ENCODE measurements around the gene B3GNT7.
"Not testable (repeated sequence)": the region's sequence is repeated elsewhere in the genome, so short reads cannot be mapped to it uniquely, and the experiment has no call there.

Gene B3GNT7

GRCh38 chr2:231395188-231396057 lies at the start of gene B3GNT7:
Gene B3GNT7, plus strand, starts transcription at chr2:231395710. Its CDS starts 94 bp downstream, at chr2:231395804.
- no peak for DNase-seq

GRCh38 chr2:231347081-231347480 lies 48.4 kb upstream of the B3GNT7 start:
- DNase-seq, result no peak

- DNase-seq, result no peak
Measured at GRCh38 chr2:231347638-231348037, 47.9 kb upstream of the B3GNT7 start.

- no peak for DNase-seq
Measured at GRCh38 chr2:231348173-231348572, 47.3 kb upstream of the B3GNT7 start.

- no peak for DNase-seq
Measured at GRCh38 chr2:231348704-231349373, 46.7 kb upstream of the B3GNT7 start.

- DNase-seq, result not testable (repeated sequence)
Measured at GRCh38 chr2:231349374-231349735, 46.2 kb upstream of the B3GNT7 start.

GRCh38 chr2:231351648-231352047 lies 43.9 kb upstream of the B3GNT7 start:
- no peak for DNase-seq

GRCh38 chr2:231353469-231353868 lies 42.0 kb upstream of the B3GNT7 start:
- DNase-seq, result no peak

GRCh38 chr2:231355508-231356465 lies 39.7 kb upstream of the B3GNT7 start:
- no peak for DNase-seq

- no peak for DNase-seq
Measured at GRCh38 chr2:231356466-231356844, 39.1 kb upstream of the B3GNT7 start.

- DNase-seq, result no peak
Measured at GRCh38 chr2:231357048-231357447, 38.5 kb upstream of the B3GNT7 start.

GRCh38 chr2:231357931-231358330 lies 37.6 kb upstream of the B3GNT7 start:
- DNase-seq, result no peak

GRCh38 chr2:231359441-231359840 lies 36.1 kb upstream of the B3GNT7 start:
- no peak for DNase-seq

GRCh38 chr2:231359948-231360347 lies 35.6 kb upstream of the B3GNT7 start:
- DNase-seq, result peak; percentile 72

- DNase-seq, result no peak
Measured at GRCh38 chr2:231360401-231360800, 35.1 kb upstream of the B3GNT7 start.

GRCh38 chr2:231360881-231361371 lies 34.6 kb upstream of the B3GNT7 start:
- no peak for DNase-seq

GRCh38 chr2:231361701-231362554 lies 33.6 kb upstream of the B3GNT7 start:
- no peak for DNase-seq

- no peak for DNase-seq
Measured at GRCh38 chr2:231362555-231363184, 32.8 kb upstream of the B3GNT7 start.

GRCh38 chr2:231364061-231364460 lies 31.4 kb upstream of the B3GNT7 start:
- no peak for DNase-seq

GRCh38 chr2:231364961-231365810 lies 30.3 kb upstream of the B3GNT7 start:
- DNase-seq, result peak; percentile 50

All from NCI-H1694 (cell line).